Keratinocyte (primary cell): ENCODE data around the gene UBE4B. TPM values are rescaled to one million over a fixed set of nuclear protein-coding genes. Genes with fewer than 3 reads are reported as not detected.

ENCODE experiments used
- DNase-seq: peaks from one replicate; pipeline ENCODE4 v3.0.0-alpha.2; 2011; ENCODE audit warnings: low read depth, missing footprints, low spot score
- FAIRE-seq: peaks from 2 replicates; lab custom pipeline; 2011; peaks lifted over from hg19 to GRCh38; lab: Jason Lieb, UNC
- H2AFZ ChIP-seq: 2 replicates; pipeline ENCODE4 v1.6.0; 2012; ENCODE audit warnings: low read length, control low read depth, inconsistent platforms; ENCODE audit not compliant: control insufficient read depth
- H3K27ac ChIP-seq: 2 replicates; pipeline ENCODE4 v1.5.1; 2011; ENCODE audit warnings: low read length; ENCODE audit not compliant: control insufficient read depth, insufficient read depth
- H3K27me3 ChIP-seq: 3 replicates; pipeline ENCODE4 v1.6.0; 2011; ENCODE audit warnings: low read length; ENCODE audit not compliant: control insufficient read depth, insufficient read depth; ENCODE audit errors: extremely low read depth
- H3K36me3 ChIP-seq, 2 experiments: 2 replicates in 1 of 2; 3 replicates in 1 of 2; pipeline ENCODE4 v1.5.1; 2011; ENCODE audit warnings: low read length in 2 of 2, mild to moderate bottlenecking in 1 of 2; ENCODE audit not compliant: control insufficient read depth in 2 of 2, insufficient read depth in 2 of 2; ENCODE audit errors: extremely low read depth in 1 of 2
- H3K4me1 ChIP-seq: 3 replicates; pipeline ENCODE4 v1.5.1; 2011; ENCODE audit warnings: low read length; ENCODE audit not compliant: control insufficient read depth, insufficient read depth; ENCODE audit errors: extremely low read depth
- H3K4me2 ChIP-seq: 3 replicates; pipeline ENCODE4 v1.6.0; 2011; ENCODE audit warnings: low read depth, low read length; ENCODE audit not compliant: control insufficient read depth, insufficient read depth; ENCODE audit errors: extremely low read depth
- H3K4me3 ChIP-seq, 3 experiments: fragments of 200-600 bp in 1 of 3; sonication (generic) in 1 of 3; 2 replicates in 2 of 3; 3 replicates in 1 of 3; pipeline ENCODE4 v1.5.1; 2011 to 2016; ENCODE audit warnings: low read length in 3 of 3, mild to moderate bottlenecking in 3 of 3, control low read depth in 2 of 3, inconsistent platforms in 1 of 3, low read depth in 1 of 3, mixed read lengths in 1 of 3, mixed run types in 1 of 3, moderate library complexity in 1 of 3; ENCODE audit not compliant: control insufficient read depth in 2 of 3, insufficient read depth in 2 of 3; ENCODE audit errors: extremely low read depth in 1 of 3
- H3K79me2 ChIP-seq: 2 replicates; pipeline ENCODE4 v1.6.0; 2012; ENCODE audit warnings: low read length; ENCODE audit not compliant: control insufficient read depth, insufficient read depth
- H3K9ac ChIP-seq: 3 replicates; pipeline ENCODE4 v1.6.0; 2011; ENCODE audit warnings: low read length; ENCODE audit not compliant: control insufficient read depth, insufficient read depth; ENCODE audit errors: extremely low read depth
- H3K9me1 ChIP-seq: 3 replicates; pipeline ENCODE4 v1.6.0; 2011; ENCODE audit warnings: low read length; ENCODE audit not compliant: control insufficient read depth, insufficient read depth; ENCODE audit errors: extremely low read depth
- H3K9me3 ChIP-seq: 2 replicates; pipeline ENCODE4 v1.5.1; 2012; ENCODE audit warnings: low read depth, low read length; ENCODE audit not compliant: control insufficient read depth
- H4K20me1 ChIP-seq: 3 replicates; pipeline ENCODE4 v1.6.0; 2011; ENCODE audit warnings: low read length; ENCODE audit not compliant: control insufficient read depth, insufficient read depth; ENCODE audit errors: extremely low read depth
- EZH2 ChIP-seq: IDR thresholded peaks from one replicate; pipeline ENCODE4 v1.6.1; 2012; ENCODE audit warnings: inconsistent platforms, mild to moderate bottlenecking, low read length, moderate library complexity
- dilution Hi-C: fragments of 300-500 bp; cut with MboI; formaldehyde crosslinking; loops from one replicate; pipeline ENCODE4 v1.7.0; 2020; ENCODE audit warnings: low sequenced_read_pairs; ENCODE audit not compliant: extremely low pct_ligation_motif_present
- polyA plus RNA-seq, 5 experiments: library from polyadenylated mRNA; depleted of rRNA in 3 of 5; stranded (reverse) in 3 of 5; stranded (forward) in 1 of 5; unstranded in 1 of 5; fragments of >200 nt; gene quantifications; 1 replicate in 1 of 5; 2 replicates in 3 of 5; 3 replicates in 1 of 5; pipeline versions ENCODE4 v1.2.1 to v1.2.3, GENCODE V29; 2011 to 2012; ENCODE audit warnings: missing spikeins in 2 of 5, low read depth in 1 of 5, low replicate concordance in 1 of 5
- TF ChIP-seq, protein P1 (sequence below), 3 experiments: IDR thresholded peaks in 1 of 3; conservative IDR thresholded peaks in 1 of 3; optimal IDR thresholded peaks in 1 of 3; 2 replicates in 2 of 3; 3 replicates in 1 of 3; pipeline versions ENCODE3 to v1.5.1; 2011; ENCODE audit warnings: low read length in 3 of 3, mild to moderate bottlenecking in 3 of 3, moderate library complexity in 2 of 3, control low read depth in 1 of 3, inconsistent platforms in 1 of 3; ENCODE audit not compliant: insufficient read depth in 2 of 3; ENCODE audit errors: extremely low read depth in 1 of 3

The UBE4B gene
- polyA plus RNA-seq, 1 donor (not counting 4 experiments of a cell fraction or from before 2014, with no cell fraction given): 14.3 TPM

DNA sequence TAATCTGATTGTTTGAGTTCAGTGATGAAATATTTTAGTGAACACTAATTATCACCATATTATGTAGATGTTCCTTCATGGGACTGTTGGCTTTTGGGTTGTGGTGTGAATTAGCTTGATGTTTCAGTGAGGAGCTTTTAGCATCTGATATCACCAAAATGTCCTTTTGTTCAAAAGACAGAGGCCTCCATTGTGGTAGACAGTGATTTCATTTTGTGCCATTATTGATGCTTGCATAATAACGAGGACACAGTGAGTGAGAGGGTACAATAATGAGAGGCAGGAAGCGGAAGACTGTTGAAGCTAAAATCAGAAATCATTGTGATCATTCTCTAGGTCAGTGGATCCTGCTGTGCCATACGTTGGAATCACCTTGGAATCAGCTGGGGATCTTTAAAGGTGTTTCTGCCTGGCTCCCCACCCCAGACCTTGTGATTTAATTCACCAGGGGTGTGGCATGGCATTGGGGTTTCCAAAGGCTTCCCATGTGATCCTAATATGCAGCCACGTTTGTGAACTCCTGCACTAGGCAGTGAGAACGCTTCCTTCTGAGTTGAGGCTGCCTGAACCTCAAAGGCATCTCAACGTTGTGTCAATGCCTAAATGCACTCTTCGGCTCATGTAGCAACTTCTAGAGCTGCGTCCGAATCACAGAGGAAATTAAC lies 95.5 kb downstream of the UBE4B start:
- H3K36me3 ChIP-seq: peaks cover 2 to 10% of the 10 kb centered on the region in 2 experiments
- DNase-seq (no peak), FAIRE-seq (no peak)
- H3K9me3 ChIP-seq: no peaks in the 10 kb centered on the region
- H3K4me3 ChIP-seq: no peak overlapping the region
- no peak for TF ChIP-seq EZH2
- TF ChIP-seq, protein P1, sequence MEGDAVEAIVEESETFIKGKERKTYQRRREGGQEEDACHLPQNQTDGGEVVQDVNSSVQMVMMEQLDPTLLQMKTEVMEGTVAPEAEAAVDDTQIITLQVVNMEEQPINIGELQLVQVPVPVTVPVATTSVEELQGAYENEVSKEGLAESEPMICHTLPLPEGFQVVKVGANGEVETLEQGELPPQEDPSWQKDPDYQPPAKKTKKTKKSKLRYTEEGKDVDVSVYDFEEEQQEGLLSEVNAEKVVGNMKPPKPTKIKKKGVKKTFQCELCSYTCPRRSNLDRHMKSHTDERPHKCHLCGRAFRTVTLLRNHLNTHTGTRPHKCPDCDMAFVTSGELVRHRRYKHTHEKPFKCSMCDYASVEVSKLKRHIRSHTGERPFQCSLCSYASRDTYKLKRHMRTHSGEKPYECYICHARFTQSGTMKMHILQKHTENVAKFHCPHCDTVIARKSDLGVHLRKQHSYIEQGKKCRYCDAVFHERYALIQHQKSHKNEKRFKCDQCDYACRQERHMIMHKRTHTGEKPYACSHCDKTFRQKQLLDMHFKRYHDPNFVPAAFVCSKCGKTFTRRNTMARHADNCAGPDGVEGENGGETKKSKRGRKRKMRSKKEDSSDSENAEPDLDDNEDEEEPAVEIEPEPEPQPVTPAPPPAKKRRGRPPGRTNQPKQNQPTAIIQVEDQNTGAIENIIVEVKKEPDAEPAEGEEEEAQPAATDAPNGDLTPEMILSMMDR (optimal IDR thresholded peaks at IDR 0.05 in 1 of 3, IDR thresholded peaks at IDR 0.05 in 1 of 3, conservative IDR thresholded peaks at IDR 0.05 in 1 of 3; ENCODE audit: extremely low read depth in 1 of 3, insufficient read depth in 2 of 3, low read length in 3 of 3): no peak
- no peak overlapping the region for H3K27ac ChIP-seq
- no peaks in the 10 kb centered on the region for H3K9me1 ChIP-seq
- H3K4me1 ChIP-seq: no peaks in the 10 kb centered on the region
- H3K79me2 ChIP-seq: no peaks in the 10 kb centered on the region
- no peak overlapping the region for H3K9ac ChIP-seq
- no peaks in the 10 kb centered on the region for H4K20me1 ChIP-seq
- no peak overlapping the region for H2AFZ ChIP-seq
- dilution Hi-C loops: no loop called here
- no peaks in the 10 kb centered on the region for H3K27me3 ChIP-seq
- no peak overlapping the region for H3K4me2 ChIP-seq

DNA sequence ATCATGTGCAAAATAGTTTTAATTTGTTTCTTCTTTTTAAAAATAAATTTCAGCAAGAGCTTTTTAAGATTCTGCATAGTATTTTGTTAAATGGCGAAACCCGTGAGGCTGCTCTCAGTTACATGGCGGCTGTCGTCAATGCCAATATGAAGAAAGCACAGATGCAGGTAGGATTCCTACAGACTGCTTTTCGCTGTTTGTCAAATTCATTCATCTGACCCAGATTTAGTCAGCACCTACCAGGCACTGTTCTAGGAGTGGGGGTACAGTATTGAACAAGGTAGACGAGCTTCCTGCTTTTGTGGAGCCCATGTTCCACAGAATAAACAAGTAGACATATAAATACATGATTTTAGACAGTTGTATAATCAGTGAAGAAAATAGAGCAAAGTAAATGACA lies 99.6 kb downstream of the UBE4B start:
- no peak overlapping the region for H3K27ac ChIP-seq
- dilution Hi-C loops: no loop called here
- DNase-seq (no peak), FAIRE-seq (no peak)
- no peaks in the 10 kb centered on the region for H3K27me3 ChIP-seq
- no peak overlapping the region for H3K4me3 ChIP-seq
- no peak overlapping the region for H3K4me2 ChIP-seq
- peaks cover 7 to 11% of the 10 kb centered on the region in 2 experiments for H3K36me3 ChIP-seq
- TF ChIP-seq EZH2: no peak
- TF ChIP-seq, protein P1 (optimal IDR thresholded peaks at IDR 0.05 in 1 of 3, IDR thresholded peaks at IDR 0.05 in 1 of 3, conservative IDR thresholded peaks at IDR 0.05 in 1 of 3; ENCODE audit: extremely low read depth in 1 of 3, insufficient read depth in 2 of 3, low read length in 3 of 3): no peak
- H3K4me1 ChIP-seq: no peaks in the 10 kb centered on the region
- no peaks in the 10 kb centered on the region for H3K9me3 ChIP-seq
- H2AFZ ChIP-seq: no peak overlapping the region
- H3K9ac ChIP-seq: no peak overlapping the region
- H3K79me2 ChIP-seq: no peaks in the 10 kb centered on the region
- no peaks in the 10 kb centered on the region for H4K20me1 ChIP-seq
- H3K9me1 ChIP-seq: no peaks in the 10 kb centered on the region
